Measurements from ENCODE around the gene SF3A1.

SF3A1 gene

DNA sequence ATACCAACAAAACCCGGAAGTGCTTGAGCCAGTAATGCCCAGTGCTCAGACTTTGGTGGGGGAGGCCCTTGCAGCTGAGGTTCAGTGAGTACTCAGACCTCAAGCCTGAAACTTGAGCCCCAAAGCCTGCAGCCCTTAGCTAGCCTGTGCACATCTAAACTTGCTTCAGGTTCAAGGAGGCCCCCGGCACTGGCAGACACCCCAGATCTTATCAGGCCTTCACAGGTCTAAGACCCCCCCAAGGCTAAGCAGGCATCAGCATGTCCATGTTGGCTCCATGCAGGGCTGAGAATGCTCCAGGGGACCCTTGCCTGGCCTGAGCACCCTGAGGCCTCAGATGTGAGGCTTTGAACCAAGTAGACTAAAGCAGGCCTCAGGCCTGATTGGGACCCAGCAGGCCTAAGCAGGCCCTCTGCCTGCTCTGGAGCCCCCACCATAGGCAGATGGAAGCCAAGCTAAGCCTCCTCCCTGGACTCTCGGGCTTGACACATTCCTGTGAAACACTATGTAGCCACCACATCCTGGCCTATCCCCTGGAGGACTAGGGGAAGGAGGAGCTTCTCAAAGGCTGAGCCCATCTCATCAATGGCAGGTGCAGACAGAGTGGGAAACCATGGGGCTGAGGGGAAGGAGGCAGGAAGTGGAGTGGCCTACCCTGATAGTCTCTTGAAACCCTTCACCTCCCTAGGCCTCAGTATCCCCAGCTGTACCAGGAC lies 66.2 kb downstream of the SF3A1 start:
- in situ Hi-C loops (cut with HindIII; ENCODE audit: low sequenced_read_pairs) = no loop called here

DNA sequence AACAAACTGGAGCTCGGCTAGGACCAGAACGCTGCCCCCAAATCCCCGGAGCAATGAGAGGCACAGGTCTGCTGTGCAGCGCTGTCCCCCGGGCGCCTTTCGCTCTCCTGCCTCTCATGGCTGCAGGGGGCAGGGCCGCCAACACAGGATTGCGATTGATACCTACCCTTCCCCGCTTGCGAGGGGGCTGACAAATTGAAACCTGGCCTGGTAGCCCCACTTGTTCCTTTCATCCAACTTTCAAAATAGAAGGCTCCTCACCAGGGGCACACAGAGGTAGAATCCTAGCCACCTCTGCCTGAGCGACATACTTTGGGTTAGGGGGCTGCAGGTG lies 66.7 kb downstream of the SF3A1 start:
- in situ Hi-C loops (cut with HindIII; ENCODE audit: low sequenced_read_pairs) = loop anchor here (5.0 kb wide), 1 partner anchor 37 kb away; the partner anchor contains the start of gene TBC1D10A

DNA sequence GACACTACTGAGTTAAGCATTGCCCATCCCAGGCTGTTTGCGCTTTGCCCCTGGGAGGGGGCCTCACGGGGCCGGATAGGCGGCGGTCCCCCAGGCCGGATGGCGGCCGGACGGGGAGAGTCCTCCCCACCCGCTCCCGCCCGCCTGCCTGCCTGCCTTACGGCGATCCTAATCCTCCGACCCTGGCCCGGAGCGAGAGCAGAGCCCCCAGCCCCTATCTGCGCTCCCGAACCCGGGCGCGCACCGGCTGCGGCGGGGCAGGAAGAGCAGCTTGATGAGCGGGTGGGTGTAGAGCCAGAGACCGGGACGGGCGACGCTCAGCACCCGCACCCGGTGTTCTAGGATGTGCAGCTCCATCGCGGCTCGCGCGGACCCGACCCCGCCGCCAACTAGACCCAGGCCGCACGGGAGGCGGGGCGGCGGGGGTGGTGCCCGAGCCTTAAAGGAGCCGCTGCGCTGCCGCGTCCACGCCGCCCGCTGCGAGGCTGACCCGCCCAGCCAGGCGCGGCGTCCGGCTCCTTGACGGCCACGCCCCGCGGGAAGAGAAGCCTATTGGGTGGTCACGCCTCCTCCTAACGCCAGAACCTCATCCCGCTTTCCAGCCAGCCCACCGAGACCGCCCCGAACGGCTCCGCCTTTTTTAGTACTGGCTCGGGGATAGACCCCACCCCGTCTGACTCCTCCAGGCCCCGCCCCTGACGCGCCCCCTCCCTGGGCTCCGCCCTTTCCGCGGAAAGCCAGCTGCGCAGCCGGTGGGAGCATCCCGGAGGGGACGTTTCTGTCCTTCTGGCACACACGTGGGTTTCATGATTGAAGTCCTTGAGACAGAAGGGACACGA lies 67.3 kb downstream of the SF3A1 start, which contains the start of gene CASTOR1:
TSS of gene CASTOR1 (minus strand) at position 365 of the 839 bp plus-strand sequence. CDS start at position 357, 8 bp downstream.
- in situ Hi-C loops (cut with HindIII; ENCODE audit: low sequenced_read_pairs) = loop anchor here (5.0 kb wide), 1 partner anchor 38 kb away; the partner anchor contains the start of gene TBC1D10A

DNA sequence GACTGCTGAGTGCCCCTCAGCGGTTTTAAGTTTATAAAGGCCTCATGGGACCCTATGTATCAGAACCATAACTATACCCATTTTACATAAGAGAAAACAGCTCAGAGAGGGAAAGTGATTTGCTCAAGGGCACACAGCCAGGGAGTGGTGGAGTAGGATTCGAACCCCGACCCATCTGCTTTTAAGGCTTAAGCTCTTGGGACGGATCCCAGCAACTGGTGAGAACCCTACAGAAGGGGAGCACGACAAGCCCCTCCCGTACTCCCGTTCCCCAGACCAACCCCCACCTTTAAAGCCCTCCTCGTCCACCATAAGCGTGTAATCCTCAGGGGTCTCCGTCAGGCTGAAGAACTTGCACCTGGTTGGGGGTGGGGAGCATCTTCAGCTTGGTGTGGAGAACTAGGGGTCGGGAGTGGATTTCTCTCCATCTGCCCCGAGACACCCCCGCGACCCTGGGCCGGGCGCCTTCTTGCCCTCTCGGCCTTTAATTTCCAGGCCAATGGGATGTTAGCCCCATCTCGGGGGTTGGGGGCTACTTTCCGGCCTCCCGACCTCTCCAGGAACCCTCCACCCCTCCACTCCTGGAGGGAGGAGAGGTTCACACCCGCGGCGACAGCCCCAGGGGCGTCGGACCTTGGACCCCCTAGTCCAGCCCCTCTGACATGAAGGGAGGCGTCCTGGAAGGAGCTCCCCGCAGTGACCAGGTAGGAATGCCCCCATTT lies 68.1 kb downstream of the SF3A1 start:
- in situ Hi-C loops (cut with HindIII; ENCODE audit: low sequenced_read_pairs) = loop anchor here (5.0 kb wide), 1 partner anchor 39 kb away; the partner anchor contains the start of gene TBC1D10A

DNA sequence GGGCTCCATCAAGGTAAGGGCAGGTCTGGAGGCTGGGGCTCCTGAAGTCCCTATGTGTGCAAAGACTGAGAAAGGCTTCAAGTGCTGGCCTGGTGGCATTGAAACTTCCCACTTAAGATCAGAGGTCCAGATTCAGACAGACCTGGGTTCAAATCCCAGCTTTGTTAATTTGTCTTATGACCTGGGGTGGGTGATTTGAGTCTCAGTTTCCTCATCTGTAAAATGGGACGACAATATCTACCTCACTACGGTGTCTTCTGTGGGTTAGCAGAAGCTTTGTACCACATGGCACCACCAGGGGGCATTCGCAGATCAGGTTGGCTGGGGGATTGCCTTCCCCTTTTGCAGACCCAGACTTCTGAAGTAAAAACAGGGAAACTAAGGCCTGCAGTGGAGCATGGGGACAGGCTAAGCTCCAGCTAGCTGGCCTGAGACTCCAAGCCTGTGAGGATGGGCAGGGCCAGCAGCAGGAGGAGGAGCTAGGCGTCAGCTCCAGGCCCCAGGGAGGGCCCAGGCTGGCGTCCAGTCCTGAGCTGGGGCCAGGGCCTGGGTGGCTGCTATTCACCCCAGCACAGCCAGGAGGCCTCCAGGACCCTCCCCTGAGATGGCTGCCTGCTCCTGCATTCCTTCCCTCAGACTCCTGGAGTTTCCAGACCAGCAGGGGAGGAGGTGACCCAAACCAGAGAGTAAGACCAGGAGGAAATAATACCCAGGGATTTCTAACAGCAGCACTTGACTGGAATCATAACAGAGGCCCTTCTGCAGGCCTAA lies 68.9 kb downstream of the SF3A1 start:
- in situ Hi-C loops (cut with HindIII; ENCODE audit: low sequenced_read_pairs) = loop anchor here (5.0 kb wide), 1 partner anchor 39 kb away; the partner anchor contains the start of gene TBC1D10A

DNA sequence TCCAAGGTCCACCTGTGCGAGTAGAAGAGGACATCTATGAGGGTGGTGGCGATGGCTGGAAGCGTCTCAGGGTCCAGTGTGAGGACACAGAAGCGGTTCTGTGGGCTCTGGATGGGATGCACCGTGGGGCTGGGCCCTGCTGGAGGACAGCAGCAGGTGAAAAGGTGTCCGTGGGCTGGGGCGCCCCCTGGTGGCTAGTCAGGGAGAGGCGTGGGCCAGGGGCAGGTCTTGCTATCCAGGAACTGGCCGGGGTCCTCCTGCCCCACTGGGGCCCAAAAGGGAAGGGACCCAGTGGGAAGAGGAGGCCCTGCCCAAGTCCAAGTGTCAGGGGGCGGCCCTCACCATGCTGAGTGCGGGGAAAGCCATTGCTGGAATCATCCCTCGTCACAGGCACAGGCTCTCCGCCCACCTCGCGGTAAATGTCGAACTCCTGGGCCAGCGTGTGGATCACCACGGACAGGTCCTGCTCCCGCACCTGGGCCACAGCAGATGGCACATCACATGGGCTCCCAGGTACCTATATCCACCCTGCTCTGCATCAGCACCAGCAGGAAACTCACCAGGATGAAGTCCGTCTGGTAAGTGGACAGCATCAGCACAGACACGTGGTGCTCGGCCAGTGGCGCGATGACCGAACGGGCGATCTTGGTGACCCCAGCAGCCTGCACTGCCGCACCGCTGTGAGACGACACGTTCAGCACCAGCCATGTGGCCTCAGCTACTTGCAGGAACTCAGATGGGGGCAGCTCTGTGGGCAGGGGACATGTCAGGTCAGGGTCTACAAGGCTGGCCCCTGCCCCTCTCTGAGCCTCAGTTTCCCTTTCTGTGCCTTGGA lies 69.7 kb downstream of the SF3A1 start:
- in situ Hi-C loops (cut with HindIII; ENCODE audit: low sequenced_read_pairs) = loop anchor here (5.0 kb wide), 1 partner anchor 40 kb away; the partner anchor contains the start of gene TBC1D10A

DNA sequence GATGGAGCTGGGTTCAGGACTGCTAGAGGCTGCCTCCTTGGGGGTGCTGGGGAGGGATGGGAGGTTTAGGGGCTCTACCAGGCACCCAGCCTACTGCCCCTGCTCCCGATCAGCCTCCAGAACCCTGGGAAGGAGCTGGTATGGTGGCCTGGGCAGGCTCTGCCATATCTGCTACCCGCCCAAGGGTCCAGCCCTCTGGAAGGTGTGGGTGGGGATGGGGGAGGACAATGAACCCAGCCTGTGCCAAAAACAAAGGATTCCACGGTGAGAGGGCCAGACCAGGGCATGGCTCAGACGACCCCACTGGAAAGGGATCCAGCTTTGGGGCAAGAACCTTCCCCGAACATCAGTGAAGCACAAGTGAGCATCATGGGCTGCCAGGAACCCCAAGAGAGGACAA lies 70.4 kb downstream of the SF3A1 start:
- in situ Hi-C loops (cut with HindIII; ENCODE audit: low sequenced_read_pairs) = loop anchor here (5.0 kb wide), 1 partner anchor 41 kb away; the partner anchor contains the start of gene TBC1D10A

DNA sequence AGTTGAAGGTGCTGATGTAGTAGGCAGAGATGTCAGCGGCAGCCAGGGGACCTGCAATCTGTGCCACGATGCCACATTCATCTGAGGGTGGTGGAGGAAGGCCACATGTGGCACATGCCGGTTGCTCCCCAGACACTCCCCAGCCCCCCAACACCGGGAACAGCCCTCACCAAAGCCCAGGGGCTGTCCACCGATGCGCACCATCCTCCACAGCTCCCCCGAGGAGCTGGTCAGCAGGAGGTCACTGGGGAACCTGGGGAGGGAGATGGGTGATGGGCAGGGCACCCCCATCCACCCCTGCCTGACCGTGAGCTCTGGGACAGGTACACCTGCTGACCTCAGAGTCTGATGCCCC lies 70.9 kb downstream of the SF3A1 start:
- in situ Hi-C loops (cut with HindIII; ENCODE audit: low sequenced_read_pairs) = loop anchor here (5.0 kb wide), 1 partner anchor 41 kb away; the partner anchor contains the start of gene TBC1D10A

DNA sequence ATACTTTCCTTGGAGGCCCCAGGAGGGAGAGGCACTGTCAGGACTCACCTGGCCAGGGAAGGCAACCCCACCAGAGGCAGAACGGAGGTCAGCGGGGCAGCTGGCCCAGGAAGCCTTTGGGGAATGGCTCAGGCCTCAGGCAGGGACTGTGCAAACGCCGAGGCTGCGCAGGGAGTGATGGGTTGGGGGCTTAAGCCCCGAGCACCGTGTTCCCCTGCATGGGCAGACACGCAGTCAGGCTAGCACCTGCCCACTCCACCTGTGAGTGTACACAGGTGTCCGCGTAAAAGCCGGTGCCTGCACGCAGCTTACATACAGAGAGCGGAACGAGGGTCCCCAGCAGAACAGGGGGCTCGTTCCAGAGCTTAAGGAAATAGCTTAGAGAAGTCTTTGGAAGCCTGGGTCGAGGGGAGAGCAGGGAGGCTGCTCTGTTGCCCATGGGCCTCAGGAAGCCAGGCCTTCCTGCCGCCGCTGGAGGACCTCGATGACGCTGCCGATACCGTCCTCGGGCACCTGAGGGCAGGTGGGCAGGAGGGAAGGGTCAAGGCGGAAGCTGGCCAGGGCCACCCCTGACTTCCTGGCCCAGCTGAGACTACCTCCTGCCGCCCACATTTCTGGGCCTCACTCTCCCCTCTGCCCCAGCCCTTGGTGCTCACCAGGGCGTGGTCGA lies 71.4 kb downstream of the SF3A1 start:
- in situ Hi-C loops (cut with HindIII; ENCODE audit: low sequenced_read_pairs) = loop anchor here (5.0 kb wide), 1 partner anchor 42 kb away; the partner anchor contains the start of gene TBC1D10A

DNA sequence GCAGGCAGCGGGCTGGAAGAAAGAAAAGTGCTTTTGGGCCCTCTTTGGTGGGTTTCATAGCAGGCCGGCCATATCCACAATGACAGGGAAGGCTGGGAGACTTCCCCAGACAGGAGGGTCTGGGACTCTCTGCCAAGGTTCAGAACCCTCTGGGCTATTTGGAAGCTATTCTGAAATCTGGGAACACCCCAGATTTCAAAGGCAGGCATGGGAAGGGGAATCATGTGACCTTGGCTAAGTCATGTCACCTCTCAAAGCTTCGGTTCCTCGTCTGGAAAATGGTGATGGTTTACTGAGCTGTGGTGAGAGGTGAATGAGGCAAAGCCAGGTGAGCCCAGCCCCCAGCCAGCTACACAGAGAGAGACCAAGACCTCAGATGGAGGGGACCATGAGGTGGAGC lies 72.0 kb downstream of the SF3A1 start:
- in situ Hi-C loops (cut with HindIII; ENCODE audit: low sequenced_read_pairs) = loop anchor here (5.0 kb wide), 2 partner anchors 43 to 108 kb away; partner anchors contain the start of gene TBC1D10A

DNA sequence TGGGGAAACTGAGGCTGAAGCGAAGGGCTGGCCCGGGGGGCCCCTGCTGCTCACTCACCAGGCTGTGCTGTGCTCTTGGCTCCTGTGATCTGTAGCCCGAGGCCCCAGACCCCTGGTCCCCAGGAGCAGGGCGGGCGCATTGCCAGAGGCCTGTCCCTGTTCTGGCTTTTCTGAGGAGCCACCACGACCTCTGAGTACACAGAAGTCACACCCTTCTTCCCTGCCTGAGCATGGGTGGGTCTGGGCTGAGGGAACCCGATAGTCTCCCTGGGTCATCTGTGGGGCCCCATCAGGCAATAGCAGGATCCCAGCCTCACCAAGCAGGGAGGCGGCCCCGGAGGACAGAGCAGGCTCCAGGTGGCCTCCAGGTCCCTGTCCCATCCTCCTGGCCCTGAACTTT lies 72.5 kb downstream of the SF3A1 start:
- in situ Hi-C loops (cut with HindIII; ENCODE audit: low sequenced_read_pairs) = loop anchor here (5.0 kb wide), 1 partner anchor 108 kb away; no protein-coding TSS in a partner anchor

DNA sequence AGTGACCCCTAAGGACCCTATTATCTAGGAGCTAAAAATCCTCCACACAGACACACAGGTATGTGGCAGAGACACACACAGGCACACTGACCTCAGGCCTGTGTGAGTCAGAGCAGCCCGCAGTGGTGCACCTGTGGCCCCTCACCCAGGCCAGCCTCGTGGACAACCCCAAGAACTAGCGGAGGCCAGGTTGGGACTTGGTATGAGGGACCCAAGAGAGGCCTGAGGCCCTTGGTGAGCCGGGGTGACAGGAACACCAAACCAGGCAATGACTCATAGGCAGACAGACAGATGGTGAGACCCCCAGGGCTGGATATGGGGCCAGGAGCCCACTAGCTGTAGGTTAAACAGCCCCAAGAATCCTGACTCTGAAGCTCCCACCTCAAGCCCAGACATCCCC lies 73.4 kb downstream of the SF3A1 start:
- in situ Hi-C loops (cut with HindIII; ENCODE audit: low sequenced_read_pairs) = loop anchor here (5.0 kb wide), 1 partner anchor 109 kb away; no protein-coding TSS in a partner anchor

DNA sequence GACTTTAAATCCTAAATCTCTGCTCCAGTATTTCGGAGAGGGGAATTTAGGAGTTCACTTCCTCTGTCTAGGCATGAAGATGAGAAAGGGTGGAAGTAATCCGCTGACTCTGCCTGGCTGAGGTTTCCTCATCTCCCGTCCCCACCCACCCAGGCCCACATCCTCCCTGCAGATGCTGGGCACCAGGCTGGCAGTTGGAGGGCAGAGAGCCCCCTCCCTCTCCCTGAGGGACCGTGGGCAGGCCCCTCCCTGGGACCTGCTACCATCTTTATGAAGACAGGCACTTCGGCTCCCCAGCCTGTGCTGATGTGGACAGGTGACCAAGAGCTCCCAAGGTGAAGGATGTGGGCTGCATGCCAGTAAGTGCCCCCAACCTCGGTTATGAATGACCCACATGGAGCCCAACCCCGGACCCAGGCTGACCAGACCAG lies 74.1 kb downstream of the SF3A1 start:
- in situ Hi-C loops (cut with HindIII; ENCODE audit: low sequenced_read_pairs) = loop anchor here (5.0 kb wide), 1 partner anchor 110 kb away; no protein-coding TSS in a partner anchor

Data from endothelial cell of hepatic sinusoid (primary cell).